ENCODE data around the gene WDR86.

DNA sequence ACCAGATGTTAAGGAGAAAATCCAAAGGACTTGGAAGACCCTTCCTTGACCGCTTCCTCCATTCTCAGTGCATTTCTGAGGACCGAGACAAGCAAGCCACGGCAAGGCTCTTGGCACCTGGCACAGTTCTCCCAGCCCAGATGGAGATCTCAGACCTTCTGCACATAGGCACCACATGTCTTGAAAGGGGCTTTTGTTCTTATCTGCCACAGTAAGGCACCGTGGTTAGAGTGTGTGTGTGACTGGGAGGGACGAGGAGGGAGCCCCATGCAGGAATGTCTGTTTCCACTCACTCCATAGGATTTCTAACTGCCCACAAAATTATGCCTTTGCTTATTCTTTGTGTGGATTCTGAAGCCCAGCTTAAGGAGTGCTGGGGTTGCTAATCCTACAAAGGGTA is 10.3 kb upstream of the WDR86 start:
- TF ChIP-seq, protein P1, sequence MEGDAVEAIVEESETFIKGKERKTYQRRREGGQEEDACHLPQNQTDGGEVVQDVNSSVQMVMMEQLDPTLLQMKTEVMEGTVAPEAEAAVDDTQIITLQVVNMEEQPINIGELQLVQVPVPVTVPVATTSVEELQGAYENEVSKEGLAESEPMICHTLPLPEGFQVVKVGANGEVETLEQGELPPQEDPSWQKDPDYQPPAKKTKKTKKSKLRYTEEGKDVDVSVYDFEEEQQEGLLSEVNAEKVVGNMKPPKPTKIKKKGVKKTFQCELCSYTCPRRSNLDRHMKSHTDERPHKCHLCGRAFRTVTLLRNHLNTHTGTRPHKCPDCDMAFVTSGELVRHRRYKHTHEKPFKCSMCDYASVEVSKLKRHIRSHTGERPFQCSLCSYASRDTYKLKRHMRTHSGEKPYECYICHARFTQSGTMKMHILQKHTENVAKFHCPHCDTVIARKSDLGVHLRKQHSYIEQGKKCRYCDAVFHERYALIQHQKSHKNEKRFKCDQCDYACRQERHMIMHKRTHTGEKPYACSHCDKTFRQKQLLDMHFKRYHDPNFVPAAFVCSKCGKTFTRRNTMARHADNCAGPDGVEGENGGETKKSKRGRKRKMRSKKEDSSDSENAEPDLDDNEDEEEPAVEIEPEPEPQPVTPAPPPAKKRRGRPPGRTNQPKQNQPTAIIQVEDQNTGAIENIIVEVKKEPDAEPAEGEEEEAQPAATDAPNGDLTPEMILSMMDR (conservative IDR thresholded peaks at IDR 0.05): no peak
- no peak for TF ChIP-seq ZFX (IDR thresholded peaks at IDR 0.05)
